ENCODE data around the gene ZSWIM1.

DNA sequence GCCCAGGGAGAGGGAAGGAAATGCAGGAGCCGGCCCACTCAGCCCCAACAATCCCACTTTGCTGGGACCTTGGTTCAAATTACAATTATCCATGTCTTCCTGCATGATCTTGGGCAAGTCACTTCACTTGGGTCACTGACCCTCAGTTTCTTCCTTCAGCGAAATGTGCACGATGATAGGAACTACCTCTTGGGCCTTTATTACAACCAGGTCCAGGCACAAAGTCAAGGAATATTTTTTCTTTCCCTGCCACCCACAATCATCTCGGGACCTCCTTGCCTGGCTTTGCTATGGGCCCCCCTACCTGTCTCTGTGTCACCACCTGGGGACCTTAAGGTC is 31.3 kb downstream of the ZSWIM1 start:
- no peak for TF ChIP-seq RCOR1 (IDR thresholded peaks at IDR 0.05; ENCODE audit: insufficient replicate concordance, low read length)
- TF ChIP-seq, protein P1, sequence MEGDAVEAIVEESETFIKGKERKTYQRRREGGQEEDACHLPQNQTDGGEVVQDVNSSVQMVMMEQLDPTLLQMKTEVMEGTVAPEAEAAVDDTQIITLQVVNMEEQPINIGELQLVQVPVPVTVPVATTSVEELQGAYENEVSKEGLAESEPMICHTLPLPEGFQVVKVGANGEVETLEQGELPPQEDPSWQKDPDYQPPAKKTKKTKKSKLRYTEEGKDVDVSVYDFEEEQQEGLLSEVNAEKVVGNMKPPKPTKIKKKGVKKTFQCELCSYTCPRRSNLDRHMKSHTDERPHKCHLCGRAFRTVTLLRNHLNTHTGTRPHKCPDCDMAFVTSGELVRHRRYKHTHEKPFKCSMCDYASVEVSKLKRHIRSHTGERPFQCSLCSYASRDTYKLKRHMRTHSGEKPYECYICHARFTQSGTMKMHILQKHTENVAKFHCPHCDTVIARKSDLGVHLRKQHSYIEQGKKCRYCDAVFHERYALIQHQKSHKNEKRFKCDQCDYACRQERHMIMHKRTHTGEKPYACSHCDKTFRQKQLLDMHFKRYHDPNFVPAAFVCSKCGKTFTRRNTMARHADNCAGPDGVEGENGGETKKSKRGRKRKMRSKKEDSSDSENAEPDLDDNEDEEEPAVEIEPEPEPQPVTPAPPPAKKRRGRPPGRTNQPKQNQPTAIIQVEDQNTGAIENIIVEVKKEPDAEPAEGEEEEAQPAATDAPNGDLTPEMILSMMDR (conservative IDR thresholded peaks at IDR 0.05; ENCODE audit: low read depth, low read length) = no peak
- TF ChIP-seq POLR2A (IDR thresholded peaks at IDR 0.05; ENCODE audit: low read depth, low read length) = no peak; the same call in 1 of the 2 replicates
- no peak for TF ChIP-seq MAFK (IDR thresholded peaks at IDR 0.05; ENCODE audit: low read depth, low read length)
- TF ChIP-seq RFX5 (IDR thresholded peaks at IDR 0.05; ENCODE audit: low read depth, low read length) = no peak
- no peak for TF ChIP-seq SMC3 (IDR thresholded peaks at IDR 0.05; ENCODE audit: low read depth, low read length)
- no peak for TF ChIP-seq FOS (IDR thresholded peaks at IDR 0.05; ENCODE audit: low read depth, low read length)
- no peak for TF ChIP-seq NFE2L2 (IDR thresholded peaks at IDR 0.05; ENCODE audit: low read depth, low read length)
- TF ChIP-seq, protein P2, sequence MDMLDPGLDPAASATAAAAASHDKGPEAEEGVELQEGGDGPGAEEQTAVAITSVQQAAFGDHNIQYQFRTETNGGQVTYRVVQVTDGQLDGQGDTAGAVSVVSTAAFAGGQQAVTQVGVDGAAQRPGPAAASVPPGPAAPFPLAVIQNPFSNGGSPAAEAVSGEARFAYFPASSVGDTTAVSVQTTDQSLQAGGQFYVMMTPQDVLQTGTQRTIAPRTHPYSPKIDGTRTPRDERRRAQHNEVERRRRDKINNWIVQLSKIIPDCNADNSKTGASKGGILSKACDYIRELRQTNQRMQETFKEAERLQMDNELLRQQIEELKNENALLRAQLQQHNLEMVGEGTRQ (IDR thresholded peaks at IDR 0.05; ENCODE audit: low read depth, low read length) = no peak
